GM12878 (cell line): ENCODE measurements around the gene CDH10. TPM values are rescaled to one million over a fixed set of nuclear protein-coding genes. Genes with fewer than 3 reads are reported as not detected.

Experiments used
- ATAC-seq: fragments of 200-7000 bp; cut with Tn5 transposase; 3 replicates; pipeline ENCODE4 v1.9.1; 2020; ENCODE audit warnings: mild to moderate bottlenecking, moderate library complexity
- BruUV-seq: library from RNA; stranded (reverse); fragments of 400-500 nt; replicated peaks from 2 replicates; lab custom pipeline; 2021; lab: Mats Ljungman, UMichigan
- CTCF ChIA-PET: fragments of 300-600 bp; sonication (Branson Sonifier 250); formaldehyde crosslinking; extraction: SDS; loops from one replicate; lab custom pipeline; 2021; ENCODE audit warnings: inconsistent platforms; lab: Yijun Ruan, JAX
- POLR2A ChIA-PET: fragments of 350-600 bp; formaldehyde crosslinking; extraction: SDS; loops from one replicate; lab custom pipeline; 2021; ENCODE audit warnings: inconsistent platforms; lab: Charles Lee
- RAD21 ChIA-PET: fragments of 300-600 bp; sonication (Branson Sonifier 250); formaldehyde crosslinking; loops from one replicate; lab custom pipeline; 2023; ENCODE audit warnings: antibody characterized with exemption; ENCODE audit not compliant: unreplicated experiment; lab: Charles Lee
- SMC1A ChIA-PET: fragments of 300-600 bp; sonication (Branson Sonifier 250); formaldehyde crosslinking; loops from one replicate; lab custom pipeline; 2023; ENCODE audit not compliant: unreplicated experiment, uncharacterized antibody; lab: Charles Lee
- DNase-seq: peaks from one replicate; pipeline ENCODE4 v3.0.0-alpha.2; 2011; ENCODE audit warnings: low read depth, low spot score
- FAIRE-seq: peaks from 3 replicates; lab custom pipeline; 2011; peaks lifted over from hg19 to GRCh38; lab: Jason Lieb, UNC
- H2AFZ ChIP-seq: 2 replicates; pipeline ENCODE4 v1.6.0; 2011; ENCODE audit warnings: low read depth, low read length, control low read depth; ENCODE audit not compliant: control insufficient read depth
- H3K27ac ChIP-seq: 2 replicates; pipeline ENCODE4 v1.5.1; 2011; ENCODE audit warnings: control low read depth; ENCODE audit not compliant: control insufficient read depth, insufficient read depth
- H3K27me3 ChIP-seq, 2 experiments: replicated peaks in 1 of 2; 2 replicates each; pipeline versions ENCODE4 v1.6.0 to v1.6.1; 2011; ENCODE audit warnings: low read length in 1 of 2; ENCODE audit not compliant: control insufficient read depth in 2 of 2, insufficient read depth in 2 of 2
- H3K36me3 ChIP-seq, 2 experiments: 2 replicates each; pipeline ENCODE4 v1.5.1; 2011; ENCODE audit warnings: low read length in 1 of 2; ENCODE audit not compliant: control insufficient read depth in 2 of 2, insufficient read depth in 2 of 2
- H3K4me1 ChIP-seq: 2 replicates; pipeline ENCODE4 v1.6.1; 2011; ENCODE audit warnings: mild to moderate bottlenecking, low read length, moderate library complexity, mixed read lengths; ENCODE audit not compliant: control insufficient read depth, insufficient read depth
- H3K4me2 ChIP-seq: 2 replicates; pipeline ENCODE4 v1.6.0; 2011; ENCODE audit warnings: control low read depth; ENCODE audit not compliant: control insufficient read depth, insufficient read depth
- H3K4me3 ChIP-seq: fragments of 200-600 bp; sonication (generic); 2 replicates; pipeline ENCODE4 v1.5.1; 2016
- H3K79me2 ChIP-seq: 2 replicates; pipeline ENCODE4 v1.6.0; 2011; ENCODE audit warnings: low read length; ENCODE audit not compliant: control insufficient read depth, insufficient read depth
- H3K9ac ChIP-seq: 2 replicates; pipeline ENCODE4 v1.8.0; 2011; ENCODE audit warnings: low read length, control low read depth, mixed read lengths; ENCODE audit not compliant: control insufficient read depth, insufficient read depth
- H3K9me3 ChIP-seq: replicated peaks from 3 replicates; pipeline ENCODE4 v1.5.1; 2011; ENCODE audit warnings: mild to moderate bottlenecking, low read length; ENCODE audit not compliant: control insufficient read depth, insufficient read depth
- H4K20me1 ChIP-seq: 2 replicates; pipeline ENCODE4 v1.6.0; 2011; ENCODE audit not compliant: control insufficient read depth, insufficient read depth
- CBFB ChIP-seq: IDR thresholded peaks from 2 replicates; pipeline ENCODE4 v1.6.1; 2016; ENCODE audit warnings: antibody characterized with exemption, low read depth
- CEBPB ChIP-seq, 2 experiments: fragments of 150-350 bp in 1 of 2; IDR thresholded peaks; 2 replicates each; pipeline ENCODE4 v1.6.1; 2012 to 2014; ENCODE audit warnings: low read depth in 2 of 2, low read length in 2 of 2, borderline replicate concordance in 1 of 2, inconsistent platforms in 1 of 2
- CREM ChIP-seq: IDR thresholded peaks from 2 replicates; pipeline ENCODE4 v1.6.1; 2014; ENCODE audit warnings: antibody characterized with exemption, low read depth
- DPF2 ChIP-seq: fragments of 450-650 bp; IDR thresholded peaks from 2 replicates; pipeline ENCODE4 v1.6.1; 2017; ENCODE audit warnings: mild to moderate bottlenecking
- EP300 ChIP-seq, 2 experiments: fragments of 150-350 bp in 1 of 2; IDR thresholded peaks; 2 replicates each; pipeline ENCODE4 v1.6.1; 2011 to 2012; ENCODE audit warnings: low read depth in 2 of 2, low read length in 2 of 2, borderline replicate concordance in 1 of 2, improper control_type of control experiment in 1 of 2, inconsistent platforms in 1 of 2; ENCODE audit not compliant: control insufficient read depth in 1 of 2
- KDM1A ChIP-seq: fragments of 200-600 bp; sonication (generic); IDR thresholded peaks from 2 replicates; pipeline ENCODE4 v1.6.1; 2016; ENCODE audit warnings: borderline replicate concordance
- MTA2 ChIP-seq: fragments of 450-650 bp; IDR thresholded peaks from 2 replicates; pipeline ENCODE4 v1.6.1; 2016; ENCODE audit warnings: low read depth, mild to moderate bottlenecking, moderate library complexity
- MXI1 ChIP-seq: fragments of 150-350 bp; IDR thresholded peaks from 2 replicates; pipeline ENCODE4 v1.6.1; 2011; ENCODE audit warnings: low read depth, mild to moderate bottlenecking, inconsistent platforms, low read length, improper control_type of control experiment
- PAX5 ChIP-seq: IDR thresholded peaks from 2 replicates; pipeline ENCODE4 v1.6.1; 2011; ENCODE audit warnings: low read depth, low read length, borderline replicate concordance
- RUNX3 ChIP-seq: IDR thresholded peaks from 2 replicates; pipeline ENCODE4 v1.6.1; 2012; ENCODE audit warnings: low read length, inconsistent platforms
- SMAD1 ChIP-seq: fragments of 450-650 bp; IDR thresholded peaks from 2 replicates; pipeline ENCODE4 v1.6.1; 2018; ENCODE audit warnings: mild to moderate bottlenecking, low read depth; ENCODE audit not compliant: partially characterized antibody
- SMAD5 ChIP-seq: IDR thresholded peaks from 2 replicates; pipeline ENCODE4 v1.6.1; 2016; ENCODE audit warnings: antibody characterized with exemption, low read depth
- WGBS: methylation state at CpG from one replicate; pipeline ENCODE4 v1.1.6; 2016; ENCODE audit warnings: low lambda C conversion rate; ENCODE audit not compliant: insufficient replicate concordance, insufficient coverage; ENCODE audit errors: missing lambda C conversion rate; 5-methylcytosine and 5-hydroxymethylcytosine counted together
- in situ Hi-C: fragments of 300-500 bp; cut with MboI; formaldehyde crosslinking; loops from 9 replicates; pipeline ENCODE4 v1.14.3; 2018; ENCODE audit warnings: mixed read lengths
- intact Hi-C: fragments of 100-400 bp; cut with micrococcal nuclease; formaldehyde crosslinking; loops from one replicate; pipeline ENCODE4 v1.14.2; 2022; ENCODE audit not compliant: unreplicated experiment
- polyA plus RNA-seq, 11 experiments: library from polyadenylated mRNA; depleted of rRNA in 4 of 11; unstranded in 6 of 11; stranded (reverse) in 5 of 11; fragments of >200 nt; fragmentation: Nextera tagmentation in 4 of 11; fragmentation: Illumina TruSeq in 1 of 11; extraction: Ambion mirVana in 4 of 11; extraction: Trizol in 1 of 11; gene quantifications; 1 replicate in 1 of 11; 2 replicates in 10 of 11; pipeline versions ENCODE4 v1.2.1 to v1.2.3, GENCODE V29; 2011 to 2016; ENCODE audit warnings: inconsistent platforms in 2 of 11, missing spikeins in 2 of 11, low read depth in 1 of 11
- total RNA-seq, 4 experiments: library from RNA; depleted of rRNA in 3 of 4; stranded (reverse); fragments of >200 nt in 3 of 4; fragmentation: Illumina TruSeq in 1 of 4; extraction: Trizol in 1 of 4; gene quantifications; 2 replicates each; pipeline versions ENCODE4 v1.2.1 to v1.2.3, GENCODE V29; 2013 to 2021
- TF ChIP-seq, protein P1 (sequence below): fragments of 450-650 bp; IDR thresholded peaks from 2 replicates; pipeline ENCODE4 v1.6.1; 2018; ENCODE audit warnings: borderline replicate concordance, mild to moderate bottlenecking; ENCODE audit not compliant: partially characterized antibody
- TF ChIP-seq, protein P2 (sequence below): fragments of 450-650 bp; IDR thresholded peaks from 2 replicates; pipeline ENCODE4 v1.6.1; 2018; ENCODE audit warnings: mild to moderate bottlenecking, low read depth, moderate library complexity; ENCODE audit not compliant: partially characterized antibody
- TF ChIP-seq, protein P3 (sequence below): fragments of 450-650 bp; formaldehyde crosslinking; IDR thresholded peaks from 2 replicates; pipeline ENCODE4 v1.4.0; 2022; ENCODE audit warnings: mild to moderate bottlenecking, moderate library complexity

Gene CDH10
- total and polyA plus RNA-seq, 10 of the 15 experiments (the other 5 are each of a cell fraction or from before 2014, with no cell fraction given) = 0.04 to 0.05 TPM; not detected in 8

DNA sequence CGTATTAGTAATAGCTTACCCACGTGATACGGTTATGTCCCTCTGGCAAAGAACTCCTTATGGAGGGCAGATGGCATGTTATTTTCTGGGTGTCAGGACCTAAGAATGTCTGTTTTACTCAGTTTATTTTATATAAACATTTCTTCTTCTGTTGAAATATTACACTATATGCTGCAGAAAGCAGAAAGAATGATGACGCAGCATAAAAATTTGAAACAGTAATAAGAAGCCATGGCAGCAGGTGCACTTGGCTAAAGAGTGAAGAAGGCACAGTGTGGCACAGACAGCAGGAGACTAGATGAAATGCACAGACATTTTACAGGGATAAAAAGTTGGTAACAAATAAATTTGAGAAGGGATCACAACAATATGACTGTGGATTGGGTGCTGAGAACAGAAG, 46.3 kb upstream of the CDH10 start (continued):
- TF ChIP-seq EP300 (IDR thresholded peaks at IDR 0.05; ENCODE audit: borderline replicate concordance in 1 of 2, control insufficient read depth in 1 of 2, low read depth in 2 of 2, low read length in 2 of 2) (no peak), PAX5 (no peak), CREM (no peak)

DNA sequence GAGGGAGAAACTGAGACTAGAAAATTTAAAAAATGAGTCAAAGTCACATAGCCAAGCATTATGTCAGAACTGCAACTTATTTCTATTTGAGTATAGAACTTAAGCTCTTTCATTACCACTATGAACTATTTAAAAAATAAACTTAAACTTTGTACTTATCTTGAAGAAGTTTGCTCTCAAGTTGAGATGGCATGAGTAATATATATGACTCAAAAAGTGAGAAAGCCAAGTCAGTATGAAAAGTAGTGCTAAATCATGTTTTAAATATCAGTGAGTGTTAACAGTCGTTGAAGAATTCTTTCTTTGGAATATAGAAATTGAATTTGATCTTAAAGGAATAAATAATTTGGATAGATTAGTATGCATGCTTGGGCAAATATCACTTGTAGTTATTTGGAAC, 36.3 kb upstream of the CDH10 start:
- POLR2A ChIA-PET = no interaction called here
- no peaks in the 10 kb centered on the region for H3K36me3 ChIP-seq
- CTCF ChIA-PET = no interaction called here
- RAD21 ChIA-PET = no interaction called here
- BruUV-seq = no TSS peak
- FAIRE-seq (no peak), DNase-seq (no peak), ATAC-seq (no peak)
- H4K20me1 ChIP-seq = no peaks in the 10 kb centered on the region
- H3K4me3 ChIP-seq = no peak overlapping the region
- H3K4me1 ChIP-seq = no peaks in the 10 kb centered on the region
- H3K9ac ChIP-seq = no peak overlapping the region
- H3K27ac ChIP-seq = no peak overlapping the region
- H2AFZ ChIP-seq = no peak overlapping the region
- SMC1A ChIA-PET = interaction anchor here (1.1 to 1.3 kb wide), 2 partner anchors 9 to 11 kb away, joined by 3 to 4 read pairs; no protein-coding TSS in a partner anchor
- no peaks in the 10 kb centered on the region for H3K79me2 ChIP-seq
- H3K4me2 ChIP-seq = no peak overlapping the region
- intact Hi-C loops (no loop called here), in situ Hi-C loops (no loop called here)
- H3K27me3 ChIP-seq = no peaks in the 10 kb centered on the region
- H3K9me3 ChIP-seq = no peaks in the 10 kb centered on the region; the same call in 2 of the 3 replicates
- WGBS = 0% methylated on average over 1 of the region's 1 CpG
- TF ChIP-seq SMAD5 (no peak), DPF2 (no peak), MXI1 (no peak), SMAD1 (no peak), CBFB (no peak), CEBPB (IDR thresholded peaks at IDR 0.05; ENCODE audit: borderline replicate concordance in 1 of 2, low read depth in 2 of 2, low read length in 2 of 2) (no peak), RUNX3 (no peak), MTA2 (no peak), KDM1A (no peak)
- TF ChIP-seq, protein P1, sequence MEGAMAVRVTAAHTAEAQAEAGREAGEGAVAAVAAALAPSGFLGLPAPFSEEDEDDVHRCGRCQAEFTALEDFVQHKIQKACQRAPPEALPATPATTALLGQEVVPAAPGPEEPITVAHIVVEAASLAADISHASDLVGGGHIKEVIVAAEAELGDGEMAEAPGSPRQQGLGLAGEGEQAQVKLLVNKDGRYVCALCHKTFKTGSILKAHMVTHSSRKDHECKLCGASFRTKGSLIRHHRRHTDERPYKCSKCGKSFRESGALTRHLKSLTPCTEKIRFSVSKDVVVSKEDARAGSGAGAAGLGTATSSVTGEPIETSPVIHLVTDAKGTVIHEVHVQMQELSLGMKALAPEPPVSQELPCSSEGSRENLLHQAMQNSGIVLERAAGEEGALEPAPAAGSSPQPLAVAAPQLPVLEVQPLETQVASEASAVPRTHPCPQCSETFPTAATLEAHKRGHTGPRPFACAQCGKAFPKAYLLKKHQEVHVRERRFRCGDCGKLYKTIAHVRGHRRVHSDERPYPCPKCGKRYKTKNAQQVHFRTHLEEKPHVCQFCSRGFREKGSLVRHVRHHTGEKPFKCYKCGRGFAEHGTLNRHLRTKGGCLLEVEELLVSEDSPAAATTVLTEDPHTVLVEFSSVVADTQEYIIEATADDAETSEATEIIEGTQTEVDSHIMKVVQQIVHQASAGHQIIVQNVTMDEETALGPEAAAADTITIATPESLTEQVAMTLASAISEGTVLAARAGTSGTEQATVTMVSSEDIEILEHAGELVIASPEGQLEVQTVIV = no peak
- TF ChIP-seq, protein P2, sequence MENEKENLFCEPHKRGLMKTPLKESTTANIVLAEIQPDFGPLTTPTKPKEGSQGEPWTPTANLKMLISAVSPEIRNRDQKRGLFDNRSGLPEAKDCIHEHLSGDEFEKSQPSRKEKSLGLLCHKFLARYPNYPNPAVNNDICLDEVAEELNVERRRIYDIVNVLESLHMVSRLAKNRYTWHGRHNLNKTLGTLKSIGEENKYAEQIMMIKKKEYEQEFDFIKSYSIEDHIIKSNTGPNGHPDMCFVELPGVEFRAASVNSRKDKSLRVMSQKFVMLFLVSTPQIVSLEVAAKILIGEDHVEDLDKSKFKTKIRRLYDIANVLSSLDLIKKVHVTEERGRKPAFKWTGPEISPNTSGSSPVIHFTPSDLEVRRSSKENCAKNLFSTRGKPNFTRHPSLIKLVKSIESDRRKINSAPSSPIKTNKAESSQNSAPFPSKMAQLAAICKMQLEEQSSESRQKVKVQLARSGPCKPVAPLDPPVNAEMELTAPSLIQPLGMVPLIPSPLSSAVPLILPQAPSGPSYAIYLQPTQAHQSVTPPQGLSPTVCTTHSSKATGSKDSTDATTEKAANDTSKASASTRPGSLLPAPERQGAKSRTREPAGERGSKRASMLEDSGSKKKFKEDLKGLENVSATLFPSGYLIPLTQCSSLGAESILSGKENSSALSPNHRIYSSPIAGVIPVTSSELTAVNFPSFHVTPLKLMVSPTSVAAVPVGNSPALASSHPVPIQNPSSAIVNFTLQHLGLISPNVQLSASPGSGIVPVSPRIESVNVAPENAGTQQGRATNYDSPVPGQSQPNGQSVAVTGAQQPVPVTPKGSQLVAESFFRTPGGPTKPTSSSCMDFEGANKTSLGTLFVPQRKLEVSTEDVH = no peak
- TF ChIP-seq, protein P3, sequence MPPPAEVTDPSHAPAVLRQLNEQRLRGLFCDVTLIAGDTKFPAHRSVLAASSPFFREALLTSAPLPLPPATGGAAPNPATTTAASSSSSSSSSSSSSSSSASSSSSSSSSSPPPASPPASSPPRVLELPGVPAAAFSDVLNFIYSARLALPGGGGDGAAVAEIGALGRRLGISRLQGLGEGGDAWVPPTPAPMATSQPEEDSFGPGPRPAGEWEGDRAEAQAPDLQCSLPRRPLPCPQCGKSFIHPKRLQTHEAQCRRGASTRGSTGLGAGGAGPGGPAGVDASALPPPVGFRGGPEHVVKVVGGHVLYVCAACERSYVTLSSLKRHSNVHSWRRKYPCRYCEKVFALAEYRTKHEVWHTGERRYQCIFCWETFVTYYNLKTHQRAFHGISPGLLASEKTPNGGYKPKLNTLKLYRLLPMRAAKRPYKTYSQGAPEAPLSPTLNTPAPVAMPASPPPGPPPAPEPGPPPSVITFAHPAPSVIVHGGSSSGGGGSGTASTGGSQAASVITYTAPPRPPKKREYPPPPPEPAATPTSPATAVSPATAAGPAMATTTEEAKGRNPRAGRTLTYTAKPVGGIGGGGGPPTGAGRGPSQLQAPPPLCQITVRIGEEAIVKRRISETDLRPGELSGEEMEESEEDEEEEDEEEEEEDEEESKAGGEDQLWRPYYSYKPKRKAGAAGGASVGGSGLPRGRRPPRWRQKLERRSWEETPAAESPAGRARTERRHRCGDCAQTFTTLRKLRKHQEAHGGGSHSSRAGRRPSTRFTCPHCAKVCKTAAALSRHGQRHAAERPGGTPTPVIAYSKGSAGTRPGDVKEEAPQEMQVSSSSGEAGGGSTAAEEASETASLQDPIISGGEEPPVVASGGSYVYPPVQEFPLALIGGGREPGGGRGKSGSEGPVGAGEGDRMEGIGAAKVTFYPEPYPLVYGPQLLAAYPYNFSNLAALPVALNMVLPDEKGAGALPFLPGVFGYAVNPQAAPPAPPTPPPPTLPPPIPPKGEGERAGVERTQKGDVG (CRISPR knock-in tag) = no peak
